NCI-H1105 (cell line): Measurements from ENCODE around the gene CMTR1.
"Not testable (repeated sequence)": the region's sequence is repeated elsewhere in the genome, so short reads cannot be mapped to it uniquely, and the experiment has no call there.

Experiments
- DNase-seq: peaks from one replicate; lab custom pipeline; 2025; lab: John Stamatoyannopoulos, UW

Gene CMTR1

DNA sequence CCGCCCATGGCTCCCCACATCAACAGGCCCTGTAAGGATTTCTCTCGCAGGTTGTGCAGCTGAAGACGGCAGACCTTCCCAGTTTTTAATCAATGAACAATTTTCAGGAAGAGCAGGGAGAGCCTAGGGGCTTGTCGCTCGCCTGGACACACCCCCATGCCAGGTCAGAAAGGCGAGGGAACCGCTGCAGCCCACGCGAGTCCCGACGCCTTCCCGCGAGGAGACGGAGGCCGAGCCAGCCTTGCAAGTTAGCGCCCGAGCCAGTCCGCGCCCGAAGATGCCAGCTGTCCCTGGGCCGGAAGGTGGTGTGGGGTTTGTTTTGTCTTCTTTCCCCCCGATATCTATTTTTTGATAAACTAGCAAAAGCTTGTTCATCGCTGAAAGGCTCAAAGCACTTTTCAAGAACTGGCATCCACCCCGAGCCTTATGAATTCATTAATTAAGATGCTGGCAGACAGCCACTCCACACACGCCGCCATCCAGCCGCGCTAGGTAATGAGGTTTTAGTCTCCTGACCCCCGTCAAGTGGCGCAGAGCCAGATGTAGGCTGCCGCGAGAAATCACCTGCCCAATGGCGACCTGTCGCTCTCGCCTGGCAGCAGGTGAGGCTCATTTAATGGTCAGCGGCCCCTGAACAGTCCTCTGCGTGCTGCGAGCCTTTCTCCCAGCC lies 60.1 kb downstream of the CMTR1 start:
- DNase-seq: peak; percentile 94

DNA sequence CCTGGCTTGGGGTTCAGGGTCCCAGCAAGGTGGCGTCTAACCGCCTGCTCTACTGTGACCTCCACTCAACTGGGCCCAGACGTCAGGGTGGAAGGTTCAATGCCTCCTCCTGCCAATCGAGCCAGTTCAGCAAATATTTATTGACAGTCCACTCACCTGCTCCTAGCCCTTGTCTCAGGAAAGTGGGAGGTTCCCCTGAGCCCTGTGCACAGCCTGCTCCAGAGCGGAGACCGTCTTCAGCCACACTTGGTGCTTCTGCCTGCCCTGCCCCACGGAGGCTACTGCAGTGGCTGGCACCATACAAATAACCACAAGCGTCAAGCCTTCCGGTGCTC lies 60.6 kb downstream of the CMTR1 start:
- DNase-seq: no peak

DNA sequence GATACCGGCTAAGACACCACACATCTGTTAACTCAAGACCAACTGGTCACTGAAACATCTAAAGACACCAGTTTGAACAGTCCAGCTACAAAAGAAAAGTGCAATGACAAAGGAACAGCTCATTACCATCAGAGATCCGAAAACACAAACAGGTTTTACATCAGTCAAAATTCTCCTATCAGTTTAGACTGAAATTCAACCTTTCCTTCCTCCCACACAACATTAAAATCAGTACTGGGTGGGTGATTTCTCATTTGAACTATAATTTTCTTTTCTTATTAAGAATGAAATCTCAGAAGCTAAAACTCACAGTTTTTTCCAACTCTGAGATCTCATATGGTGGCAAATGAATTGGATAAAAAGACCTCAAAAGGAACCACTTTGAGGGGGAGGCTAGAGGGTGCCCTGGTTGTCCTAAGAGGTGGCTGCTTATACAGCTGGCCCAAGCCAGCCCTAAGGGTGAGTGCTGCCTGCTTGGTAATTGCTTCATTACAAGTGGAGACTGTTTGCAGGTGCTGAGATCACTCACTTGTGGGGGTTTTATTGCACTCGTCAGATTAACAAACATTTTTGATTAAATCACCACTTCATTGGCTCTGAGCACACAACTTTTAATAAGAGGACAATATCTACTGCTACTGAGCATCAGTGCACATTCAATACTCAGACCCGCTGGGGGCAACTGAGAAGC lies 62.4 kb downstream of the CMTR1 start:
- DNase-seq: peak; percentile 80

DNA sequence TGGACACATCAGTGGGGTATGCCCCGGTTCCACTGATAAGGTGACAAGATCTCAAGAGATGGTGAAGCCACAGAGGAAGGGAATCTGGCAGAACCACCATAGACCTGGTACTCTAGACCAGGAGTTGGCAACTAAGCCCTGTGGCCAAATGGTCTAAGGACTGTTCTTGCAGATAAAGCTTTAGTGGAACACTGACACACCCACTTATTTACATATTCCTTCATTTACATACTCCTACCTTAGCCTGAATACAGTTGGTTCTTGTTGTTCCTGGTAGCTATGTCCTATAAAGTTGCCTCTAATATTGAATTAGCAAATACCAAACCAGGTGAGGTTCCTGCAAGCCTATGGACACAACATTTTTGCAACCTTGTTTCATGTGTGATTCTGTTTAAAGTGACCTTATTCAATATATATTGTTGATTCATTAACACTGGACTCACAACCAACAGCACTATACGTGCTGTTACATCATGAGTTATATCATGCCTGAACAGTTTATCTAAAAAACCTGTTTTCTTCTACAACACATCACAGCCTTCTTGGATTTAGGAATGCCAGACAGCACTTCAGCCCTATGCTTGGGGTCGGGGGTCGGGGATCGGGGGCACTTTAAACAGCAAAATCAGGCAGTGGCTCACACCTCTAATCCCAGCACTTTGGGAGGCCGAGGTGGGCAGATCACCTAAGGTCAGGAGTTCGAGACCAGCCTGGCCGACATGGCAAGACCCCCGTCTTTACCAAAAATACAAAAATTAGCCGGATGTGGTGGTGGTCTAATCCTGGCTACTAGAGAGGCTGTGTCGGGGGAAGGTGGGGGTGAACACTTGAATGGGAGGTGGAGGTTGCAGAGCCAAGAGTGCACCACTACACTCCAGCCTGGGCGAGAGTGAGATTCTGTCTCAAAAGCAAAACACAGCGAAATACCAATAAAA lies 64.2 kb downstream of the CMTR1 start:
- no peak for DNase-seq

DNA sequence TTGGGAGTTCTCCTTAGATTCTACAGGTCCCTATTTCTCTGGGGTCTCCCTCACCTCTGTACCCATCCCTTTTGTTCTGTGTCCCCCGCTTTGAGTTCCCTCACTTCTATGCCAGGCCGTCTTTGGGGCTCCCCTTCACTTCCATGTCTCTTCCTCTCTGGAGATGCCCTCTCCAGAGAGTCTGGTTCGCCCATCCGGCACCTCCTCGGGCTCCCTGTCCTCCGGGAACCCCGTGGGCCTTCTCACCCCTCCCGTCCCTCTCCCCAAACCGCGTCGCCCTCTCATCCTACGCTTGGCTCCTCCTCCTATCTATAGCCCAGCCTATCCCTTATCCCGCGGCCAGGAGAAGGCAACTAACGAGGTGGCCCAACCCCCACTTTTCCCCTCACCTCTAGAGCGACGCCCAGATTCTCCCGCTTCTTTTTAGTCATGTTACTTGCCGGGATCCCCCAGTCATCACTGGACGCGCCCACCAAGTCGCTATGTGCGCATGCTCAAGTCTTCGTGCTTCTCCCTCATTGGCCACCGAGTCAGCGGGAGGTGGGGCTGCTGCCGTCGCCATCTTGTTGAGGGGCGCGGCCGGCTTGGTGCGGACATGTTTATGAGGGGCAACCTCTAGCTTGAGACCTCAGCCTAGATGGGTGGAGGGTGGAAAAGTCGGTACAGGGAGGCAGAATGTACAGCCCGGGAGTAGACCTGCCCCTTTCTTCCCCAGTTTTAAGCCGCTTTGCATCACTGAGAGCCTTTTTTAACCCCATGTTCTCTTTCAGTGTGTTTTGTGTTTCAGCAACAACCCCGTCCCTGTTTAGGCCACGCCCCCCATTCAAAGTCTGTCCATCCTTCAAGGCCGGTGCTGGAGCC lies 66.6 kb downstream of the CMTR1 start, which contains the start of gene CCDC167:
CCDC167 (minus strand) TSS at position 461 of the 861 bp plus-strand sequence; CDS start at position 431, 30 bp downstream.
- DNase-seq: peak; percentile 100

DNA sequence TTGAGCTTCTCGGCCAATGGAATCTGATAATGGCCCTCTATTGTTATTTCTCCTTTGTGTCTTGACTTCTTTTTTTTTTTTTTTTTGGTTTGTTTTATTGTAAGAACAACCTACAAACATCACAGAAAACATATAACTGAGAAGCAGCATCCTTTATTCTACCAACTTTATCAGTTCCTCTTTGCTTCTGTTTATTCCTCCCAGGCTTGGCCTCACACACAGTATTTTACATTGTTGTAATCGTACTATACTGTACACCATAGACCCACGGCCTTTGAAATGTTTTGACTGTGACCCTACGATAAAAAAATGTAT lies 67.2 kb downstream of the CMTR1 start:
- DNase-seq: no peak

DNA sequence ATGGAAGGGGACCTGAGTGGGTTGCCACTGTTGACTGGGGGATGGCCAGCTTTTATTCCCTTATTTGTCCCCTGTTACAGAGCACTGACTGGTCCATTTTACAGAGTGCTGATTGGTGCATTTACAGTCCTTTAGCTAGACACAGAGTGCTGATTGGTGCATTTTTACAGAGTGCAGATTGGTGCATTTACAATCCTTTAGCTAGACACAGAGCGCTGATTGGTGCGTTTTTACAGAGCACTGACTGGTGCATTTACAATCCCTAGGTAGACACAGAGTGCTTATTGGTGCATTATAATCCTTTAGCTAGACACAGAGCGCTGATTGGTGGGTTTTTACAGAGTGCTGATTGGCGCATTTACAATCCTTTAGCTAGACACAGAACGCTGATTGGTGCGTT lies 67.9 kb downstream of the CMTR1 start:
- not testable (repeated sequence) for DNase-seq

DNA sequence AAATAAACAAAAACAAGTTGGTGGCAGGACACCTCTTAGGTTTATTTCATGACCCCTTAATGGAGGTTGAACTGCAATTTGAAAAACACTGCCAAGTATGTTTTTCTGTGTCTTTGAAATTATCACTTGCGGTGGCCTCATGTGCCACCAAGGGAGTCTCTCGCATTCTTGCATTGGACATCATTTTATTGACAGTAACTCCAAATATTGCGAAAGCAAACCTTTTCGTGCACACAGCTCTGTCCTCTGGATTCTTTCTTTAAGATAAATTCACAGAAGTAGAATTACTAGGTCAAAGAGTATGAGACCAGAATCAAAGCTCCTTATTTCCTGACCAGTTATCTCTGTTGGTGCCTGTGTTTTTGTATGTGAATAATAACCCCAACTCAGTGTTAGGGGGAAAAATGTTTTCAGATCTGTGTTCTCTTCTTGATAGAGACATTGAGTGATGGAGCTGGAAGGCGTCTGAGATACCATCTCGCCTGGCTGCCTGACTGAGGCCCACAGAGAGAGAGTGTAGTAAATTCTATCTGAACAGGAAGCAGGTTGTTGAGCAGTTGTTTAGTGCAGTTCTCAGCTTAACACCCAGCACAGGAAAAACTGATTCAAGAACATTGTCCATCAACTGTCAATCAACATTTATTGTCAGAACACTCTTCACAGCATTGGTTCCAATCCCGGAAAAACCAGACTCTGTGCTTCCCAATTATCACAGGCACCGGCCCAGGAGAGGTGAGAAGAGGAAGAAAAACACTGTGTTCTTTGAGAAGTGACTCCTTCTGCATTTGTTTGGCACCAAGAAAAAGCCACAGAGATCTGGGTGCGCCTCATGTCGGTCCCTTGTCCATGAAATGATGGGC lies 68.8 kb downstream of the CMTR1 start:
- DNase-seq: no peak

DNA sequence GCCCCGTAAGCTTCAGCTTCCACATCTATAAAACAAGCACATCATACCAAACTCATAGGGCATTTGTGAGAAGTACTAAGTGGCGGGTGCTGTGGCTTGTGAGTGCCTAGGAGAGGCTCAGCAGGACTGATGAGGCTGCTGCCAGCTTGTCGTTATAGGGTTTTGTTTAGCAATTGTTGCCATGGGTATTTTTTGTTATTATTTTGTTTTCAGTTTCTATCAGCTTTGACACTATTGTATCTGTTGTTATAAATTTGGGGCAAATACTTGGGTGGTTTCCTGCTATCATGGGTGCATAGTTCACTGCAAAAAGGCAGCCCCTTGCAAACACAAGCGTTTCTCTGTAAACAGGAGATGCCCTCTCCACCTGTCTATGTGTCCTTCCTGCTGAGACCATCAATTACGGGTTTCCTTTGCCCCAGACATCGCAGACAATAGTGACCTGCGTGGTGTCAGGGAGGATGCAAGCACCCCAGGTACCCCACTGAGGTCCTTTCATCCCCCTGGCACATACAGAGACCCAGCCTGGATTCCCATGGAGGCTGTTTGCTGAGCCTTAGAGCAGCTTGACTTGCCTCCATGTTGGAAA lies 69.8 kb downstream of the CMTR1 start:
- DNase-seq: no peak

DNA sequence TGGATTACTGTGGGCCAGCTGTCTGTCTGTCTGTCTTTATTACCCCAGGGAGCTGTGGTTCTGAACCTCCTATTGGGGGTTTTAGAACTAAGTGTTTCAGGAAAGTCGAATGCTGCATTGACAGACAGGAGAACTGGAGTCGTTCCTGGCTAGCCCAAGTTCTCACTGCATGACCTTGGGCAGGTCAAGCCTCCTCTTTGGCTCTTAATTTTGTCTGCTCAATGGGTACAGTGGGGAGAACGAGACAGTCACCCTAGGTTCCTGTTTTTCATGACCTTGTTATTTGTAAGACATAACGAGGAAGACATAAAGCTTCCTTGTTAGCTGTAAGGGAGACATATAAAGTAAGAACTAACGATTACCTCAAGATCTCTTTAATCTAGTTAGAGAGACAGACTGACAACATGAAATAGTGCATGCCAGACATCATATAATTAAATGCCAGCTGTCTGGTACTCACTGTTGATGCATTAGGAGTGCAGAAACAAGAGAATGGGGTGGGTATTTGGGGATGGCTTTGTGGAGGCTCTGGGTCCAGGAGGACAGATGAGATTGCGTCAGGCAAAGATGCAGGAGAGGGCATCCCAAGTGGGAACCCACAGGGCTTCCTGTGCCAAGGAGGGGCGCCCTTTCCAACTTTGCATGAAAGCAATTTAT lies 70.4 kb downstream of the CMTR1 start:
- DNase-seq: no peak

DNA sequence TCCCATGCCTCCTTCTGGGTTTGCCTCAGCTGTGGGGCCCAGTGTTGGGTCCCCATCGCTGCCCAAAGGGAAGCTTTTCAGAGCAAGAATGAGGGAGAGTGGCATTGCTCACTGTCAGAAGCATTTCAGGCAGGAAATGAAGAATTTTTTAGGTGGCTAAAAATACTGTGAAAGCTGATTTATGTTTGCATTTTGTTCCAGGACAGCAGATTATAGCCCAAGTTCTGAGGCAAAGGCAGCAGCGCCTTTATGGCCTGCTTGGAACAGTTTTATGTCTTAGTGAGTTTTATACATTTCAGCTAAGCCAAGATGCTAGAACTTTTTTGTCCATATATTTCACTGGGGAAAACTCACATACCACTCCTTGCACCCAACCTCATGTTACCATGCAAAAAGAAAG lies 71.0 kb downstream of the CMTR1 start:
- no peak for DNase-seq

DNA sequence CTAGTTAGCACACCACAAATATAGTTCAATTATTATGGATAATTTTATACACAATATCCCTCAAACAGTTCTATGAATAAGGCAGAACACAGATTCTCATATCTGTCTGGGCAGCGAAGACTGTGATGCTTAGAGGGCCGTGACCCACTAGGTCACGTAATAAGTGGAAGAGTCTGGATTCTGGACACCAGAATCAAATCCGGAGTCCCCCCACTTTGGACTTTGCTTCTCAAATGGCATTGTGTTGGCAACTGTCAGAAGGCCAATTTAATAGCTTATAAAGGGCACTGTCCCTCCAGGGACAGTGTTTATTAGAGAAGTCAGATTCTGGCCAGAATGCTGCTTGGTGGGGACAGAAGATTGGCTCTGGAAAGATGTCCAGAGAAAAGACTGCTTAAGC lies 73.5 kb downstream of the CMTR1 start:
- no peak for DNase-seq

DNA sequence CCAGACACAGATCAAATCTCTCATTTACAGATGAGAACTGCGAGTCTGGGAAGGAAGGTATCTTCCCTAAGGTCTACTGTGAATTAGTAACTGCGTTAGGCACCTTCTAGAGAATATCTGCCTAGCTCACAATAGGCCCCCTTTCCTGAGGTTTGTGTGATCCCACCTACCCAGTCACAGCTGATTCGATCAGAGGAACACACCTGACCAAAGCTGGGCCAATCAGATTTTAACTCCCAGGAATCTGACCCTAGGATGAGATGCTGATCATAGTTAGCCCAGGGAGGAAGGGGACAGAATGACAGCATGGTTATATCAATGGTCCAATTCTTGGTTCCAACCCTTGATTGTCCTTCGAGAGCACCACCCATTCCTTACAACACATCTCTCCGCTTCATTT lies 74.1 kb downstream of the CMTR1 start:
- no peak for DNase-seq

DNA sequence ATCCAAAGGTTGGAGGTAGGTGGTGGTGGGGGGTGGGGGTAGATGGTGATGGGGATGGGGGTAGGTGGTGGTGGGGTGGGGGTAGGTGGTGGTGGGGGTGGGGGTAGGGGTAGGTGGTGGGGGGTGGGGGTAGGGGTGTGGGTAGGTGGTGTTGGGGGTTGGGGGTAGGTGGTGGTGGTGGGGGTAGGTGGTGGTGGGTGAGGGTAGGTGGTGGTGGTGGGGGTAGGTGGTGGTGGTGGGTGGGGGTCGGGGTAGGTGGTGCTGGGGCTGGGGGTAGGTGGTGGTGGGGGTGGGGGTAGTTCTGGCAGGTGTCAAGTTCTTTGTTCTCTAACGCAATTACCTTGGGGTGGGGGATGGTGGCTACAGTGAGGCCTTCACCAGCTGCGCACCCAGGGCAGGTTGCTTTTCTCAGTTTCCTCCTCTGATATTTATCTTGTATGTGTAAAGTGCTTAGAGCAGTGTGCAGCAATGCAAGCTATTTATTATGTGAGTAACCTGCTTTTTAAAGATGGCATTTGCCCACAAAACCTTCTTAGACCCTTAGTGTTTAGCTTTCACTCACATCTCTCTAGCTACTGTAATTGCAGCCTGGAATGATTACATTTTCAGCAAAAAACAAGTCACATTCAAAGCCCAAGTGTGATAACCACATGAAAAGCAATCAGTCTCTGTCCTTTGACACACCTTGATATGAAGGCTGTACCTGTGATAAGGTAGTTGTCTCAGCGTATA lies 74.8 kb downstream of the CMTR1 start:
- DNase-seq: no peak

DNA sequence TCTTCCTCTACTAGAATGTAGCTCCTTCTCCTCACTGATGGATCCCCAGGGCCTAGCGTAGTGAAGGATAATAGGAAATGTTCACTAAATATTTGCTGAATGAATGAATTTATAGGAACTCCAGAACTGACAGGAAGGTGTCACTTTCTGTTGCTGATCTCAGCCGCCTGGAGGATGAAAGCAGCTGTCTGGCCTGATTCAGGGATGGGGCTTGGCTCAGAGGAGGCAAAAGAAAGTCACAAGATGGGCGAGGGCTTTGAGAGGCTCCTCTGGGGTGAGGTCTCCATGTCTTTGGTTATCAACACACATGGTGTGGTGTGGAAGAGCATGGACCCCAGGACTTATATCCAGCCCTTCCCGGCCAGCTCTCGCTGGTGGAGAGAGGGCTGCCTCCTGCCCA lies 78.2 kb downstream of the CMTR1 start:
- DNase-seq: no peak

DNA sequence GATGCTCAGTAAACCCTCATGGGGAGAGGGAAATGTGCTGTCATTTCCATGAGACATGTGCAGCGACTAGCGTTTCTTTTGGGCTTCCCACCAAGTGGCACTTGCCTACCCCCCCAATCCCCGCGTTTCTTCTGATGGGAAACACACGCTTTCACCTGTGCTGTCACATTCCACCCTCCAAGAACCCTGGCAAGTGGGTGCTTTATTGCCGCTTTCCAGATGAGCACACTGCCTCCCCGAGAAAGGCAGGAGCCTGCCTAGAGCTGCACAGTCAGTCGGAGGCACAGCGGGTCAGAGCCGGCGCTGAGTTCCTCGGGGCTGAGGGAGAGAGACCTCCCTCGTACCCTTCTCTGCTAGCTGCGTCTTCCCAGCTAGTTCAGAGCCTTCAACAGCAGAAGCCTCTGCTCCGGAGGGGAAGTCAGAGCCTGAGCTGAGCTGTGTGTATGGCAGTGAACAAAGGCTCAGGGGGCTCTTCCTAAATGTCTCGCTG lies 78.9 kb downstream of the CMTR1 start:
- no peak for DNase-seq

DNA sequence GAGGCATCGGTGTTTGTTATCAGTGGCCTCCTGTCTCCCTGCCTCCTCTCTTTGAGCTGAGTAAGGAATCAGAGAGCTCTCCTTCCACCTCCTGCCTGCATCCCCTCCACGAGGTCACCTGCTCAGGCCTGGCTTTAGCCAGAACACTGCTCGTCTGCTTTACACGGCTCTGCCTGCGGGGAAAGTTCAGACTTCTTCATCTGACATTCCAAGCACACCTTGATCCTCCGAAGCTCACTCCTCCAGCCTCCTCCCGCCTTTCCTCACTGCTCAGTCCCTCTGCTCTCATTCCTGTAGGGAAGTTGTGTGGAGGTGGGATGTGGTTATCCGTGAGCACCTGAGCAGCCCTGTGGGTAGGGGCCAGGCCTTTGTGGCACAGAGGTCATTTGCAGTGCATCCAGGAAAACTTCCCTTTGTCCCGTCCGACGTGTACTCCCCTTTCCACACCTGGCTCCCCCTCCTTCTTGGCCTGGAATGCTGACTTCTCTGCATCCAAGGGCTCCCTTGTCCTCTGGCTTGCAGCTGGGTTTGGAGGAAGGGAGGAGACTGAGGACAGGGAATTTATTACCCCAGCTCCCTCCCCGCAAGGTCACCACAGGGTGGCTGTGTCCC lies 79.5 kb downstream of the CMTR1 start:
- no peak for DNase-seq

DNA sequence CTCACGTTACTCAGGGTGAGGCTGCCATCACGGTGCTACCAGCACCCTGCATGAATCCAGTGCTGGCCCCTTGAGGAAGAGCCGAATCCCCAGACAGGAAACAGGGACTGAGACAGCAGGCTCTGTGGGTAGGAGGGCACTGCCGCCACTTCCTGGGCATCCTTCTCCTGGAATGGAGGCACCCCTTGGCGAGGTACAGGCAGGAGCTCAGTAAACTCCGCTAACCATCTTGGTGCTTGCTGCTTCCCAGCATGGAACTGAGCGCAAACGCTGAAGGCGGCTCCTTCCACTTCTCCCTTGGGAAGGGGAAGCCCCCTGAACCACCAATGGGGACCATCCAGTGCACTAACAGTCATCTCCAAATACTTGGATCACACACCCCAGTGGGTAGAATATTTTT lies 80.1 kb downstream of the CMTR1 start:
- DNase-seq: no peak

DNA sequence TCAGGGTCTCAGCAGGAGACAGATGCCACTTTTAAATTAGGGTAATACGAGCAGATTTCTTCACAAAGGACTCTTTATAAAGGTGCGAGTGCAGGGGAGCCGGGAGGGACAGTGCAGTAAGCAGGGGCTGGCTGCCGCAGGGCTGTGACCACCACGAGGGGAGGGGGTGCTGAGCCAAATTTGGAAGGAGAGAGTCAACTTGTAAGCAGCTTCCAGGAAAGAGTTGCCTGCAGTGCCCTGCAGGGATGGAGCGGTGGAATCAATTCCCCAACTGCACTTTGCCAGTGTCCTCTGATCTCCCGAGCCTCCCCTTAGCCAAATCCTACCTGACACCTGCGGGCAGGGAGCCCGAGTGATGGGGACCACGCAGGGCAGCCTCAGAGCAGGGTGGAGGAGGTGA lies 80.6 kb downstream of the CMTR1 start:
- no peak for DNase-seq
